ENCODE data around the gene CXXC5. TPM values are rescaled to one million over a fixed set of nuclear protein-coding genes. Genes with fewer than 3 reads are reported as not detected.

The CXXC5 gene
- total RNA-seq, 2 experiments from 2014 or later = 1.2 to 1.7 TPM

DNA sequence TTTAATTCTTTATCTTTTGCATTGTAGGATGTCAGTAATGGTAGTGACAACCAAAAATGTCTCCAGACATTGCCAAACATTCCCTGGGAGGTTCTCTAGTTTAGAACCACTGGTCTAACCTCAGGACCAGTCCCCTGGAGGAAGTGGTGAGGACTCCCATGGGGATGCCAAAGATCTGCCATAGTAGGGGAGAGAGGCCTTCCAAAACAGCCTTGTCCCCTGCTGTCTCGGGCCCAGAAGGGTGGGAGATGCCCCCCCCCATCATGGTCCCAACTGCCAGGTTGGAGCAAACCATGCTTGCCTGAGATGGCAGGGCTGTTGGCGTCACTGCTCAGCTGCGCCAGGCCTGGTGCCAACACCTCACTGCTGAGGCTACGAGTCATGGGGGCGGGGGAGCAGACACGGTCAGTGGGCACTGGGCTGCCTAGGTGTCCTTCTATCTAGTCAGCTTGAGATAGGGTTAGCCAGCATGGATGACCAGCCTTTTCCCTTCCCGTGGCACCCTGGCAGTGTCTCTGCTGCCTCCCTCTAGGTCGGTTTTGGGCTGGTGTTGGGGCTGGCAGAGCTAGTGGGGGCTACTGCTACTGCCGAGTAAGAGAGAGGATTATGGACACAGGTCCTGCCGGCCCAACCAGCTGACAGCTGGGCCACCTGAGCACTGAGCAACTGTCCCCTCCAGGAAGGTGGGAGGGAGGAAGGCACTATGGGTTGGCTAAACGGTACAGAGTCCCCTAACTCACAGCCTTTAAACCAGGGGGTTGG, 8.3 kb upstream of the CXXC5 start:
- peak; percentile 3 for DNase-seq
- no peak overlapping the region for H3K27ac Mint-ChIP-seq
- H3K9me3 Mint-ChIP-seq = no peaks in the 10 kb centered on the region
- H3K27me3 Mint-ChIP-seq (ENCODE audit: low read depth) = no peaks in the 10 kb centered on the region
- H3K4me1 Mint-ChIP-seq (ENCODE audit: low read depth) = peaks cover 26% of the 10 kb centered on the region
- CTCF ChIA-PET = interaction anchor here (1.5 kb wide), 1 partner anchor 9 kb away, joined by 5 read pairs; the partner anchor contains the start of gene CXXC5
- no peaks in the 10 kb centered on the region for H3K36me3 Mint-ChIP-seq (ENCODE audit: low read depth)
- intact Hi-C loops (cut with micrococcal nuclease) = loop anchor here (5.0 to 10.0 kb wide), 2 partner anchors 237 to 325 kb away; partner anchors contain the start of gene SPATA24
- no peak overlapping the region for H3K4me3 Mint-ChIP-seq

GRCh38 chr5:139640421-139641115, 7.6 kb upstream of the CXXC5 start:
- intact Hi-C loops (cut with micrococcal nuclease) = no loop called here
- Mint-ChIP-seq H3K27me3 (ENCODE audit: low read depth) (peaks cover 4% of the 10 kb centered on the region), H3K9me3 (no peaks in the 10 kb centered on the region), H3K27ac (no peak overlapping the region), H3K4me3 (no peak overlapping the region), H3K36me3 (ENCODE audit: low read depth) (no peaks in the 10 kb centered on the region), H3K4me1 (ENCODE audit: low read depth) (peaks cover 19% of the 10 kb centered on the region)
- CTCF ChIA-PET = no interaction called here
- peak; percentile 3 for DNase-seq

DNA sequence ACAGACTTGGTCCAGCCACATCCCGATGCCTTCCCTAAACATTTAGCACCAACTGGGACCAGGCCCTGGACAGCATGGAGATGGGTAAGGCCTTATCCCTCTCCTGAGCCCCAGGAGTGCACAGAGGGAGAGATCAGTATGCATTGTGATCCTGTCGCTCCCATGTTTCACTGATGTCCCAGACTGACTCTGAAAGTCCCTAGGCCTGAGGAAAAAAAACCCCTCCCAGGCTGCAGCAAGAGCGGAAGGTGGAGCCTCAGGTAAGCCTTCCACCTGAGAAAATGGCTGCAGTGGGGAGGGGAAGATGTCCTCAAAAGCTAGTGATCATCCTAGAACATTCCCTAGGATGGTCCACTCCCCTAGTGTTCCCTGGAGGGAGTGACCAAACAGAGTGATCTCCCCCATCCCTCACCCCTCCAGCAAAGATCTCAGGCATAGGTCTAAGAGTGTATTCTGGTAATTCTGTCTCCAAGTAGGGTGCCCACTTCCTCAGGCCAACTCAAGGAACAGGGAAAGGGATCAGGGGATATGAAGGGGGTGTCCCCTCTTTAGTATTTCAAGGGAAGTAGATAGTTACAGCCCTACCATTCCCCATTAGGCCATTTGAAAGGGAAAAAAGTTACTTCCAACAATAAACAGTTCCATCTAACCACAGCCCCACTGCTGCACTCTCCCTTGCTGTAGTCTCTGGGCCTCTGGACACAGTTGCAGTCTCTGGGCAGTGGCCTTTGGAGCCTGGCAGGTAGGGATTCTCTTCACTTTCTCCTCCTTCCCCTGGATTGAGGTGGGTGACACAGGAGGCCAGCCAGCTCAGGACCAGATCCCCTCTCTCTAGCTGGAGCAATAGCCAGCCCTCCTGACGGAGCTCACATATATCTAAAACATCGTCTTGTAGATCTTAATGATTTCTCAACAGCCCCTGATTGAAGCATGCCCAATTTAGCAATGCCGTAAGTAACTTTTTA, 6.8 kb upstream of the CXXC5 start:
- H3K9me3 Mint-ChIP-seq = no peaks in the 10 kb centered on the region
- peaks cover 10% of the 10 kb centered on the region for H3K4me1 Mint-ChIP-seq (ENCODE audit: low read depth)
- H3K36me3 Mint-ChIP-seq (ENCODE audit: low read depth) = no peaks in the 10 kb centered on the region
- CTCF ChIA-PET = interaction anchor here (1.5 kb wide), 1 partner anchor 124 kb away, joined by 4 read pairs; no protein-coding TSS in a partner anchor
- intact Hi-C loops (cut with micrococcal nuclease) = no loop called here
- H3K4me3 Mint-ChIP-seq = no peak overlapping the region
- H3K27me3 Mint-ChIP-seq (ENCODE audit: low read depth) = peaks cover 10% of the 10 kb centered on the region
- peak; percentile 2 for DNase-seq
- no peak overlapping the region for H3K27ac Mint-ChIP-seq

- no peaks in the 10 kb centered on the region for H3K9me3 Mint-ChIP-seq
- H3K4me3 Mint-ChIP-seq = no peak overlapping the region
- H3K27me3 Mint-ChIP-seq (ENCODE audit: low read depth) = peaks cover 18% of the 10 kb centered on the region
- no peak overlapping the region for H3K27ac Mint-ChIP-seq
- H3K36me3 Mint-ChIP-seq (ENCODE audit: low read depth) = no peaks in the 10 kb centered on the region
- intact Hi-C loops (cut with micrococcal nuclease) = no loop called here
- CTCF ChIA-PET = interaction anchor here (1.5 kb wide), 1 partner anchor 124 kb away, joined by 4 read pairs; no protein-coding TSS in a partner anchor
- DNase-seq = peak; percentile 1
- peaks cover 3% of the 10 kb centered on the region for H3K4me1 Mint-ChIP-seq (ENCODE audit: low read depth)
These were observed 5.9 kb upstream of the CXXC5 start for GRCh38 chr5:139642213-139642612.

GRCh38 chr5:139642891-139643871, 5.0 kb upstream of the CXXC5 start:
- peaks cover 2% of the 10 kb centered on the region for H3K4me1 Mint-ChIP-seq (ENCODE audit: low read depth)
- H3K36me3 Mint-ChIP-seq (ENCODE audit: low read depth) = no peaks in the 10 kb centered on the region
- CTCF ChIA-PET = interaction anchor here (0.5 to 1.5 kb wide), 5 partner anchors 8 to 124 kb away, joined by 3 to 5 read pairs (median 3); no protein-coding TSS in a partner anchor
- no peak overlapping the region for H3K4me3 Mint-ChIP-seq
- no peaks in the 10 kb centered on the region for H3K9me3 Mint-ChIP-seq
- DNase-seq = peak; percentile 4
- H3K27ac Mint-ChIP-seq = no peak overlapping the region
- intact Hi-C loops (cut with micrococcal nuclease) = no loop called here
- peaks cover 25% of the 10 kb centered on the region for H3K27me3 Mint-ChIP-seq (ENCODE audit: low read depth)

GRCh38 chr5:139644001-139644456, 4.1 kb upstream of the CXXC5 start:
- Mint-ChIP-seq H3K27me3 (ENCODE audit: low read depth) (peaks cover 25% of the 10 kb centered on the region), H3K36me3 (ENCODE audit: low read depth) (no peaks in the 10 kb centered on the region), H3K9me3 (no peaks in the 10 kb centered on the region), H3K4me1 (ENCODE audit: low read depth) (peaks cover 2% of the 10 kb centered on the region), H3K4me3 (no peak overlapping the region), H3K27ac (no peak overlapping the region)
- CTCF ChIA-PET = interaction anchor here (0.6 to 1.5 kb wide), 3 partner anchors 8 to 120 kb away, joined by 3 to 5 read pairs (median 3); no protein-coding TSS in a partner anchor
- intact Hi-C loops (cut with micrococcal nuclease) = no loop called here
- peak; percentile 1 for DNase-seq

DNA sequence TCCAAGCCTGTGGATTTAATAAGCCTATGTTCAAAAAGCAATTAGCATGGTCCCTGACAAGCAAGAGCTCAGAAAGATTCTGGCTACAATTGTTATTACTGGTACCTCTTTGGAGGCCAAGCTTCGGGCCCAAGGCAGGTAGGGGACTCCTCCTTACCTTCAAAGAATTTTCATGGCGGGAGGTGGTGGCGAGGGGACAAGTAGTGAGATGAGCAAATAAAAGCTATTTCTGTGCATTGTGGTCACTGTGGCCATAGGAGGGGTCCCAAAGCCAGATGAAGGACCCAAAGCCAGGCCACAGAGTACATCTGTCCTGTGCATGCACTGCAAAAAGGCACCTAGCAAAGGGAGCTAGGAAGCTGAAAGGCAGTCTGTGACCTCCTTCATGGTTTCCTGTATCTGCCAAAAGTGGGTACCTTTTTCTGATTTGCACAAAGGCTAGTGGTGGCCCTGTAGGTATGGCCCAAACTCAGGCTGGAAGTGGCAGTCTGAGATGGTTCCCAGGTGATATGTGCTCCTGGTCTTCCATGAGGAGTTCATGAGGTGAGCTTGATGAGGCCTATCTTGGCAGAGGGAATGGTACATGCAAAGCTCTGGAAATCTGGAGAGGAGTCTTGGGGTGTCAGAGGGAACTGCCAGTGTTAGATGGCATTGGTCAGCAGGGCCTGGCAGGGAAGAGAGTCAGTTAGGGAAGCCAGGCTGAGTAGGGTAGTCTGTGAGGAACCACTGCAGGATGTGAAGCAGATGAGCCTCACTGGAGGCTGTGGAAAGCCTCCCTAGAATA, 3.3 kb upstream of the CXXC5 start:
- H3K4me3 Mint-ChIP-seq = no peak overlapping the region
- DNase-seq = peak; percentile 3
- no peaks in the 10 kb centered on the region for H3K36me3 Mint-ChIP-seq (ENCODE audit: low read depth)
- no peaks in the 10 kb centered on the region for H3K9me3 Mint-ChIP-seq
- intact Hi-C loops (cut with micrococcal nuclease) = no loop called here
- H3K4me1 Mint-ChIP-seq (ENCODE audit: low read depth) = peaks cover 7% of the 10 kb centered on the region
- CTCF ChIA-PET = interaction anchor here (0.8 to 1.5 kb wide), 3 partner anchors 9 to 131 kb away, joined by 3 to 5 read pairs (median 3); no protein-coding TSS in a partner anchor
- H3K27me3 Mint-ChIP-seq (ENCODE audit: low read depth) = peaks cover 30% of the 10 kb centered on the region
- H3K27ac Mint-ChIP-seq = no peak overlapping the region

DNA sequence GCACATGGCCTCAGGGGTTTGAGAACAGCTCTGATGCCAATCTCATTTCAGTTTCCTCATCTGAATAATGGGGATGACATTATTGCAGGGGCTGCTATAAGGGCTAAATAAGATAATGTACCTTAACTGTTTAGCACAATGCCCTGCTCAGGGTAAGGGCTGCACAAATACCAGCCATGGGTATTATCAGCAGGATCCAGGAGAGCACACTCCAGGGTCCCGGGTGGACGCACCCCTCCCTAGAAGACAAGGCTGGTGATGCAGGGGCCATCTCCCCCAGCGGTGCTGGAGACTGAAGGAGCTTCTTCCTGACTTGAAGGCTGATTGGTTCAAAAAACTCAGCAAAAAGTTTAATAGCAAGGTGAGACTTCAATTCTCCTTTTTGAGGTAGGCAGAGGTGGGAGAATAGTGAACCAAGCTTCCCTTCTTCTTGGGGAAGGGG, 2.7 kb upstream of the CXXC5 start:
- H3K36me3 Mint-ChIP-seq (ENCODE audit: low read depth) = no peaks in the 10 kb centered on the region
- H3K4me3 Mint-ChIP-seq = no peak overlapping the region
- peaks cover 34% of the 10 kb centered on the region for H3K27me3 Mint-ChIP-seq (ENCODE audit: low read depth)
- no peak overlapping the region for H3K27ac Mint-ChIP-seq
- DNase-seq = no peak
- intact Hi-C loops (cut with micrococcal nuclease) = no loop called here
- no peaks in the 10 kb centered on the region for H3K9me3 Mint-ChIP-seq
- peaks cover 11% of the 10 kb centered on the region for H3K4me1 Mint-ChIP-seq (ENCODE audit: low read depth)
- CTCF ChIA-PET = interaction anchor here (0.8 to 0.9 kb wide), 2 partner anchors 11 to 130 kb away, joined by 3 read pairs; no protein-coding TSS in a partner anchor

GRCh38 chr5:139646111-139646510, 2.0 kb upstream of the CXXC5 start:
- no peak overlapping the region for H3K27ac Mint-ChIP-seq

GRCh38 chr5:139646912-139647505, 1.1 kb upstream of the CXXC5 start:
- no peaks in the 10 kb centered on the region for H3K9me3 Mint-ChIP-seq
- intact Hi-C loops (cut with micrococcal nuclease) = no loop called here
- no peaks in the 10 kb centered on the region for H3K36me3 Mint-ChIP-seq (ENCODE audit: low read depth)
- H3K27me3 Mint-ChIP-seq (ENCODE audit: low read depth) = peaks cover 47% of the 10 kb centered on the region
- CTCF ChIA-PET = interaction anchor here (1.1 kb wide), 1 partner anchor 54 kb away, joined by 4 read pairs; no protein-coding TSS in a partner anchor
- no peak for DNase-seq
- H3K4me1 Mint-ChIP-seq (ENCODE audit: low read depth) = peaks cover 23% of the 10 kb centered on the region
- no peak overlapping the region for H3K27ac Mint-ChIP-seq
- no peak overlapping the region for H3K4me3 Mint-ChIP-seq

More at GRCh38 chr5:139646111-139646510, 2.0 kb upstream of the CXXC5 start:
- H3K27me3 Mint-ChIP-seq (ENCODE audit: low read depth) = peaks cover 40% of the 10 kb centered on the region
- intact Hi-C loops (cut with micrococcal nuclease) = no loop called here
- DNase-seq = no peak
- CTCF ChIA-PET = interaction anchor here (0.9 kb wide), 1 partner anchor 11 kb away, joined by 3 read pairs; no protein-coding TSS in a partner anchor
- peaks cover 16% of the 10 kb centered on the region for H3K4me1 Mint-ChIP-seq (ENCODE audit: low read depth)
- H3K36me3 Mint-ChIP-seq (ENCODE audit: low read depth) = no peaks in the 10 kb centered on the region
- H3K9me3 Mint-ChIP-seq = no peaks in the 10 kb centered on the region
- H3K4me3 Mint-ChIP-seq = no peak overlapping the region
